SK-N-MC (cell line): ENCODE data around the gene PRR16.

Experiments
- EZH2 ChIP-seq: fragments of 200-600 bp; sonication (generic); IDR thresholded peaks from one replicate; pipeline ENCODE4 v1.6.1; 2017; ENCODE audit warnings: antibody characterized with exemption
- FOXP2 ChIP-seq: optimal IDR thresholded peaks from 2 replicates; pipeline ENCODE3; 2011; ENCODE audit warnings: mild to moderate bottlenecking, moderate library complexity; ENCODE audit not compliant: insufficient read depth; ENCODE audit errors: extremely low read length, control extremely low read depth
- POLR2AphosphoS5 ChIP-seq: IDR thresholded peaks from 2 replicates; pipeline ENCODE4 v1.6.1; 2012; ENCODE audit warnings: mild to moderate bottlenecking, low read depth, low read length, borderline replicate concordance

- TF ChIP-seq POLR2AphosphoS5 (no peak), EZH2 (no peak), FOXP2 (no peak)
These were observed 38.4 kb downstream of the PRR16 start for GRCh38 chr5:120502531-120502930.
